PC-3 (cell line): ENCODE results near the gene C1orf21.

Source experiments
- CTCF ChIP-seq: fragments of 300-600 bp; sonication (generic); conservative IDR thresholded peaks from 2 replicates; pipeline ENCODE4 v1.5.1; 2017; ENCODE audit warnings: antibody characterized with exemption, low read depth, mild to moderate bottlenecking, low read length
- EZH2 ChIP-seq: fragments of 300-600 bp; sonication (generic); IDR thresholded peaks from one replicate; pipeline ENCODE4 v1.6.1; 2017; ENCODE audit warnings: antibody characterized with exemption, mild to moderate bottlenecking, low read length; ENCODE audit not compliant: unreplicated experiment

- TF ChIP-seq CTCF: no peak
- TF ChIP-seq EZH2: no peak
Measured at GRCh38 chr1:184557423-184558347, 170.9 kb downstream of the C1orf21 start.
